Measurements from ENCODE around the gene PACS2. TPM values are rescaled to one million over a fixed set of nuclear protein-coding genes. Genes with fewer than 3 reads are reported as not detected.

PACS2 gene
- total and polyA plus RNA-seq, 2 donors (not counting 3 experiments of a cell fraction or from before 2014, with no cell fraction given) = 52.7 to 86.3 TPM

GRCh38 chr14:105425823-105426247 is 111.3 kb downstream of the PACS2 start:
- H3K36me3 ChIP-seq (ENCODE audit: control insufficient read depth in 2 of 2, extremely low read depth in 1 of 2, insufficient read depth in 2 of 2, low read length in 2 of 2) = peaks cover 0 to 10% of the 10 kb centered on the region in 2 experiments
- no TSS peak for BruUV-seq (replicated peaks)
- peaks cover 24% of the 10 kb centered on the region for H3K4me1 ChIP-seq (ENCODE audit: control insufficient read depth, extremely low read depth, insufficient read depth, low read length)
- TF ChIP-seq MYC (IDR thresholded peaks at IDR 0.05; ENCODE audit: low read depth, low read length) (no peak), GATA2 (IDR thresholded peaks at IDR 0.05; ENCODE audit: insufficient read depth, insufficient read length, low read depth, low read length) (no peak), FOS (IDR thresholded peaks at IDR 0.05; ENCODE audit: borderline replicate concordance, insufficient read depth, low read length) (no peak), JUN (IDR thresholded peaks at IDR 0.05; ENCODE audit: borderline replicate concordance, insufficient read depth, insufficient read length, low read depth) (no peak), MAX (IDR thresholded peaks at IDR 0.05; ENCODE audit: insufficient read depth, insufficient read length) (no peak)
- no peaks in the 10 kb centered on the region for H4K20me1 ChIP-seq (replicated peaks; ENCODE audit: control insufficient read depth, extremely low read depth, insufficient read depth, low read length)
- dilution Hi-C loops (cut with MboI; ENCODE audit: extremely low pct_ligation_motif_present, low sequenced_read_pairs) (no loop called here), intact Hi-C loops (cut with micrococcal nuclease) (no loop called here)
- no peak overlapping the region for H3K9ac ChIP-seq (replicated peaks; ENCODE audit: extremely low read depth, insufficient read depth, low read length)
- CTCF ChIA-PET = no interaction called here
- no peaks in the 10 kb centered on the region for H3K27me3 ChIP-seq (ENCODE audit: control insufficient read depth in 2 of 2, insufficient read depth in 2 of 2, low read length in 2 of 2)
- no peak overlapping the region for H2AFZ ChIP-seq (ENCODE audit: low read depth, low read length)
- no peak overlapping the region for H3K27ac ChIP-seq (ENCODE audit: insufficient read depth, low read depth, low read length)
- no peak for FAIRE-seq
- H3K4me3 ChIP-seq (replicated peaks in 1 of 3; ENCODE audit: insufficient read depth in 1 of 3, low read depth in 1 of 3, low read length in 3 of 3) = no peak overlapping the region
- no peak for DNase-seq (ENCODE audit: low read depth, low spot score)
- POLR2A ChIA-PET = no interaction called here
- no peaks in the 10 kb centered on the region for H3K9me3 ChIP-seq (replicated peaks; ENCODE audit: control insufficient read depth, insufficient read depth, low read length)
- H3K9me1 ChIP-seq (replicated peaks; ENCODE audit: control insufficient read depth, extremely low read depth, insufficient read depth, low read length) = no peaks in the 10 kb centered on the region
- no peak overlapping the region for H3K4me2 ChIP-seq (ENCODE audit: insufficient read depth, low read length)
- peaks cover 80% of the 10 kb centered on the region for H3K79me2 ChIP-seq (ENCODE audit: control insufficient read depth, insufficient read depth, low read length)

- ChIA-PET CTCF (no interaction called here), POLR2A (no interaction called here)
- peaks cover 25% of the 10 kb centered on the region for H3K4me1 ChIP-seq (ENCODE audit: control insufficient read depth, extremely low read depth, insufficient read depth, low read length)
- no peaks in the 10 kb centered on the region for H3K9me3 ChIP-seq (replicated peaks; ENCODE audit: control insufficient read depth, insufficient read depth, low read length)
- dilution Hi-C loops (cut with MboI; ENCODE audit: extremely low pct_ligation_motif_present, low sequenced_read_pairs) (no loop called here), intact Hi-C loops (cut with micrococcal nuclease) (no loop called here)
- H3K9me1 ChIP-seq (replicated peaks; ENCODE audit: control insufficient read depth, extremely low read depth, insufficient read depth, low read length) = no peaks in the 10 kb centered on the region
- H3K79me2 ChIP-seq (ENCODE audit: control insufficient read depth, insufficient read depth, low read length) = peaks cover 80% of the 10 kb centered on the region
- no peak for FAIRE-seq
- no peak overlapping the region for H2AFZ ChIP-seq (ENCODE audit: low read depth, low read length)
- no peak overlapping the region for H3K4me3 ChIP-seq (replicated peaks in 1 of 3; ENCODE audit: insufficient read depth in 1 of 3, low read depth in 1 of 3, low read length in 3 of 3)
- TF ChIP-seq FOS (IDR thresholded peaks at IDR 0.05; ENCODE audit: borderline replicate concordance, insufficient read depth, low read length) (no peak), POLR2AphosphoS5 (IDR thresholded peaks at IDR 0.05; ENCODE audit: insufficient read depth, low read depth, low read length) (no peak), CTCF (IDR thresholded peaks at IDR 0.05; ENCODE audit: extremely low read depth in 1 of 2, insufficient read depth in 1 of 2, low read depth in 1 of 2, low read length in 2 of 2) (no peak), GATA2 (IDR thresholded peaks at IDR 0.05; ENCODE audit: insufficient read depth, insufficient read length, low read depth, low read length) (no peak), MYC (IDR thresholded peaks at IDR 0.05; ENCODE audit: low read depth, low read length) (no peak), EZH2 (IDR thresholded peaks at IDR 0.05; ENCODE audit: borderline replicate concordance, low read depth, low read length, severe bottlenecking) (no peak), MAX (IDR thresholded peaks at IDR 0.05; ENCODE audit: insufficient read depth, insufficient read length) (no peak), POLR2A (IDR thresholded peaks at IDR 0.05; ENCODE audit: low read depth, low read length) (no peak)
- no peaks in the 10 kb centered on the region for H3K27me3 ChIP-seq (ENCODE audit: control insufficient read depth in 2 of 2, insufficient read depth in 2 of 2, low read length in 2 of 2)
- H3K9ac ChIP-seq (replicated peaks; ENCODE audit: extremely low read depth, insufficient read depth, low read length) = no peak overlapping the region
- no TSS peak for BruUV-seq (replicated peaks)
- no peaks in the 10 kb centered on the region for H4K20me1 ChIP-seq (replicated peaks; ENCODE audit: control insufficient read depth, extremely low read depth, insufficient read depth, low read length)
- DNase-seq (ENCODE audit: low read depth, low spot score) = no peak
- no peak overlapping the region for H3K4me2 ChIP-seq (ENCODE audit: insufficient read depth, low read length)
- H3K36me3 ChIP-seq (ENCODE audit: control insufficient read depth in 2 of 2, extremely low read depth in 1 of 2, insufficient read depth in 2 of 2, low read length in 2 of 2) = peaks cover 0 to 10% of the 10 kb centered on the region in 2 experiments
- no peak overlapping the region for H3K27ac ChIP-seq (ENCODE audit: insufficient read depth, low read depth, low read length)
Observed at GRCh38 chr14:105426416-105427130, 112.0 kb downstream of the PACS2 start.
